IPS DF 4.7 (cell line): Measurements from ENCODE around the gene INPP5E.
A peak's percentile ranks its signal among the peaks of the same experiment; 100 is the strongest.

Source experiments
- DNase-seq: peaks from one replicate; pipeline ENCODE4 v3.0.0-alpha.2; 2013; ENCODE audit warnings: low spot score; ENCODE audit errors: extremely low read depth

The INPP5E gene, protein sequence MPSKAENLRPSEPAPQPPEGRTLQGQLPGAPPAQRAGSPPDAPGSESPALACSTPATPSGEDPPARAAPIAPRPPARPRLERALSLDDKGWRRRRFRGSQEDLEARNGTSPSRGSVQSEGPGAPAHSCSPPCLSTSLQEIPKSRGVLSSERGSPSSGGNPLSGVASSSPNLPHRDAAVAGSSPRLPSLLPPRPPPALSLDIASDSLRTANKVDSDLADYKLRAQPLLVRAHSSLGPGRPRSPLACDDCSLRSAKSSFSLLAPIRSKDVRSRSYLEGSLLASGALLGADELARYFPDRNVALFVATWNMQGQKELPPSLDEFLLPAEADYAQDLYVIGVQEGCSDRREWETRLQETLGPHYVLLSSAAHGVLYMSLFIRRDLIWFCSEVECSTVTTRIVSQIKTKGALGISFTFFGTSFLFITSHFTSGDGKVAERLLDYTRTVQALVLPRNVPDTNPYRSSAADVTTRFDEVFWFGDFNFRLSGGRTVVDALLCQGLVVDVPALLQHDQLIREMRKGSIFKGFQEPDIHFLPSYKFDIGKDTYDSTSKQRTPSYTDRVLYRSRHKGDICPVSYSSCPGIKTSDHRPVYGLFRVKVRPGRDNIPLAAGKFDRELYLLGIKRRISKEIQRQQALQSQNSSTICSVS

DNA sequence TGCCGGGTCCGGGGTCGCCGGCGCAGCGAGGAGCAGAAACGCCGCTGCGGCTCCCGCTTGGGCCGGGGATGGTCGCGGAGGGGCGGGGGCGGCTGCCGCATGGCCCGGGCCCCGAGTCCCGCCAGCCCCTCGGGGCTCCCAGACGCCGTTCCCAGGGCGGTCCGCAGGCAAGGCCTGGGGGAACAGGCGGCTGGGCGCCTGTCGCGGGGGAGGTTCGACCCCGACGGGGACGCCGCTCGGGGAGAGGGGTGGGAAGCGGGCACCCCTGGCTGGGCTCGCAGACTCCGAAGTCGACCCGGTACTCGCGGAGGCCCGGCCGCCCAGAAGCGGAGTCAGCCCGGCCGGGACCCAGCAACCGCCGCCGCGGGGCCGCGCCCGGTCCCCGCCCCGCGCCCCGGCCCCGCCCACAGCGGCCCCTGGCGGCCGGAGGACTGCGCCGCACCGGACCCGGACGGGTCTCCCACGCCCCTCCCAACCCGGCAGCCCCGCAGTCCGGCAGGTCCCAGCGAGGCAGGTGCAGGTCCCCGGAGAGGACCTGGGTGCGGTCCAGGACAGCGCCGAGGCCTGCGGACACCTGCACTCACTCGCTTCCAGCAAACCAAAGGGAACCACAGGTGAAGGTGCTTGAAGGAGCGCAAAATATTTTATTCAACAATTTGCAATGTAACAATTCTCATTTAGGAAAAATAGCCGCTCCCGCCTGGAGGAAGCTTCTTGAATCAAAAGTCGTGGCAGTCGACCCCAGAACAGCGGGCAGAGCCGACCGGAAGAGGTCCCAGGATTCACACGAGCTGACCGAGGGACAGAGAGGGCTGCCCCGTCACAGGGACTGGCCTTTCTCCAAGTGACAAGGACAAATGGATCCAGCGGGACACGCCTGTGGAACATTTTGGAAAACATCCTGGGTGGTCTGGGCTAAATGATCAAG, at the start of gene INPP5E:
Gene INPP5E (minus strand): TSS at position 365 of the 928 bp plus-strand sequence. CDS start 426 bp downstream, outside the sequence.
- DNase-seq: no peak

DNA sequence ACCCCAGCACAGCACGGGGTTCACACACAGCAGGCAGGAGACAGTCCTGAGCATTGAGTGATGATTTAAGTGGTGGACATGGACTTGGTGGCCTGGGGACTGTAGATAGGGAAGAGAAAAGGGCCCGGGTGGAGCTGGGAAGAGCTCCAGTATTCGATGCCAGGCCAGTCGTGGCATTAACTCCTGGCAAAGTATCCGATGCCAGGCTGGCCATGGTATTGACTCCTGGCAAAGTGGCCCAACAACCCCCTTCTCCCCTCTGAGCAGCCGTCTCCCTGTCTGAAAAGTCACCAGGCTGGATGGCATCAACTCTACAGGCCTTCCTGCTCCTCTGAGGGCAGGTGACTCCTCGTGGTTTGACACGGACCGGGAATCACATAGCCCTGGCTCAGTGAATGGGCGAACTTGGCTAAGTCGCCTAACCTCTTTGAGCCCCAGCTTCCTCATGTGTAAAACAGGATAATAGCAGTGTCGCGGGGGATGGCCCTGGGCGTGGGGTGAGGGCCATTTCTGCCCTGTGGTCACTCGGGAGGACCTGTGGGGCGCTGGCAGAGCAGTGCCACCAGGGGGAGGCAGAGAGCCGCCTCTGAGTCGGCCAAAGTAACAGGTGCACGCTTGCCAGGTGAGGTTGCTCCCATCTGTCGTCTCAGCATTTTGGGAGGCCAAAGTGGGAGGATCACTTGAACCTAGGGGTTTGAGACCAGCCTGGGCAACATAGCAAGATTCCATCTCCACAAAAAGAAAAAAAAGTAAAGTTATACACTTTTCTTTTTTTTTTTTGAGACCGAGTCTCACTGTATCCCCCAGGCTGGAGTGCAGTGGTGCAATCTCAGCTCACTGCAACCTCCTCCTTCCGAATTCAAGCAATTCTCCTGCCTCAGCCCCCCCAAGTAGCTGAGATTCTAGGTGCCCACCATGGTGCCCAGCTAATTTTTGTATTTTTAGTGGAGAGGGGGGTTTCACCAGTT, 48.9 kb upstream of the INPP5E start:
- peak; percentile 14 for DNase-seq

DNA sequence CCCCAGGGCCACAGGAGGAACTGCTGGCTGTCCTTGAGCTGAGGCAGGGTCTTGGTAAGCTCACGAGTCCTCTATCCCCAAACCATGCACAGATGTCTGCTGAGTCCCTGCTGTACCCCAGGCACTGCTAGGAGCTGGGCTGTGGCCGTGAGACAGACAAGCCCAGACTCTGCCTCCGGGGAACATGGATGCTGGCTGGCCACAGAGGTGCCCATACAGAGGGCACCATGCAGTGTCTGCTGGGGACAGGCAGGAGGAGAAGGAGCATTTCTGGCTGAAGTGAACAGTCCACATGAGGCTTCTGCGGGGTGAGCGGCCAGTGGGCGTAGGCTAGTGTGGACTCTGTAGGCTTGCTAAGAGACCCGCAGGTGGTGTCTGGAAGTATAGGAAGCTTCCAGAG, 48.0 kb upstream of the INPP5E start:
- no peak for DNase-seq

DNA sequence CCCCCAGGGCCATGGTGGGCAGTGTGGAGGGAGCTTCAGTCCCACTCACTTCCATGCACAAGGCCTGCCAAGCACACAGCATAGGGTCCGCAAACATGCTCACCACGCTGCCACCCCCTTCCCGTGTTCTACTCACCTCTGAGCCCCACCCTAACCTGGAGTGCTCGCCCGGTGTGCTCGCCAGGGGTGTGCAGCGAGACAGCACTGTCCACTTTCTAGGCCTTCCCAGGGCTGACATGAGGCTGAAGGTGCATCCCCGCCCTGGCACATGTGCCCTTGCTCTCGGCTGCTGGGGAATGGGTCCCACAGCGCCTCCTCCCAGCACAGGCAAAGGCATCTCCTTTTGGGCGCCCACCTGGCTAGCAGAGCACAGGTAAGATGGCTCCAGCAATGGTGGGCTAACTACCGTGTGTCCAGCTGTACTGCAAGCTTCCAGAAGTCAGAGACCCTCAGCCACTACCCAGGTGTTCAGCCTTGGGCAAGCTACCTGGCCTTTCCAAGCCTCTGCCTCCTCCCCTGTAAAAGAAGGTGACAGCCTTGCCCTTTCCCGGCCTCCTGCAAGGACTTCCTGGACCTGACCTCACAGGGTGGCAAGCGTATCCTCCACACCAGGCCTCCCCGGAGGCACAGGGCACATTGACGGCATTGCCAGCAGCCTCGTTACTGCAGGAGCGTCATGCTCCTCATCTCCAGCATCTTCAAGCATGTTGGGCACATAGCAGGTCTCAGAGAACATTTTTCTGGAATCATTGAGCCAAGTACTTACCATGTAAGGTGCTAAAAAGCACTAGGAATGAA, 47.4 kb upstream of the INPP5E start:
- no peak for DNase-seq

DNA sequence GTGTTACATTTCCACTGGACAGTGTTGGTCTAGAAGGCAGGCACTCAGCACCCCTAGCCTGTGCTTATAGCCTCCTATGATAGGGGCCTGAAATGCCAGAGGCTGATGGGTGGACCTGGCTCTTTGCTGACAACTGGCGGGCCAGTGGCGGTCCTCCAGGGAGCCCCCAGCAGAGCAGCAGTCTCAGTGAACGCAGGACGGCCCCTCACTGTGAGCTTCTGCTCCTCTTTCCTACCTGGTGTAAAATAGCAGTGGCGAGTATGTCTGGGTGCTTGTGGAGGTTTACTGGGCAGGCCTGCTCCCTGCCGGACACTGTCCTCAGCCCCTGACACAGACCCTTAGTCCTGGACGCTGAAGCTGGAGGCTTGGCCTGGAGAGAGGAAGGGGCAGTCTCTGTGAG, 46.5 kb upstream of the INPP5E start:
- no peak for DNase-seq

DNA sequence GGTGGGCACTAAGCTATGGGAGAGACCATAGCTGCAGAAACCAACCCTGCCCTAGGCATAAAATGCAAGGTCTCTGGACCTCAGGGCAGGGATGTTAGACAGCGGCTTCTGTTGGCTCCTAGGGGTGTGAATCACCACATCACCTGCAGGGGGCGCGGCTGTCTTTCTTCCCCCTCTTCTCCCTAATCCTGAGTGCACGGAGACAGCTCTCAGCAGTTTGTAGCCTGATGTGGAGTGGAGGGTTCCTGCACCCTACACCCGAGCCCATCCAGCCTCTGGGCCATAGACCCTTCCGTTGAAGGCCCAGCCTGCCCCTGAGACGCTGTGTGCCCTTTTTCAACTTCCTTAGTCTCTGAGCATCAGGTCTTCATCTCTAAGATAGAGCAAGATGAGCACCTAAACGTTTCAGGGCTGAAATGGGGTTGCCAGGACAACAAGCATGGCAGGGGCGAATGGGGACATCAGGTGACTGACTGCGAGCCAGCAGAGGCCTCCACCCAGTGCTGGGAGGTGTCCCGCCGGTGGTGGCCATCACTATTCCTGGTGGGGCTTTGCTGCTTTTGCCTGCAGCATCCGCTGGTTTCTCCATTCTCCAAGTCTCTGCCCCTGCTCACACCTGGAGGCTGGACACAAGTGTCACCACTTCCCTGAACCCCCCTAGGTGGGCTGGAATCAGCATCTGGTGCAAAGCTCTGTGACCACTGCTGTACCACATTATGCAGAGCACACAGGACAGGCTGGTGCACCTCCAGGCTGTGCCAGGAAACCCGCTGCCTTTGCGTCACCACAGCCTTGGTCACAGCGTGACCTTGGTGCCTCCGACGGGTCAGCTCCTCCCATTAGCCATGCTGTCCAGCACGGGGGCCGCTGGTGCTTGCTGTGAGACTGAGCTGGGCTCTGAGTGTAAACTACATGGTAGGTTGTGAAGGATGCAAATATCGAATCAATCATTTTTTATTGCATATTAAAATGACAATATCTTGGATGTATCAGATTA, 45.7 kb upstream of the INPP5E start:
- peak; percentile 36 for DNase-seq

DNA sequence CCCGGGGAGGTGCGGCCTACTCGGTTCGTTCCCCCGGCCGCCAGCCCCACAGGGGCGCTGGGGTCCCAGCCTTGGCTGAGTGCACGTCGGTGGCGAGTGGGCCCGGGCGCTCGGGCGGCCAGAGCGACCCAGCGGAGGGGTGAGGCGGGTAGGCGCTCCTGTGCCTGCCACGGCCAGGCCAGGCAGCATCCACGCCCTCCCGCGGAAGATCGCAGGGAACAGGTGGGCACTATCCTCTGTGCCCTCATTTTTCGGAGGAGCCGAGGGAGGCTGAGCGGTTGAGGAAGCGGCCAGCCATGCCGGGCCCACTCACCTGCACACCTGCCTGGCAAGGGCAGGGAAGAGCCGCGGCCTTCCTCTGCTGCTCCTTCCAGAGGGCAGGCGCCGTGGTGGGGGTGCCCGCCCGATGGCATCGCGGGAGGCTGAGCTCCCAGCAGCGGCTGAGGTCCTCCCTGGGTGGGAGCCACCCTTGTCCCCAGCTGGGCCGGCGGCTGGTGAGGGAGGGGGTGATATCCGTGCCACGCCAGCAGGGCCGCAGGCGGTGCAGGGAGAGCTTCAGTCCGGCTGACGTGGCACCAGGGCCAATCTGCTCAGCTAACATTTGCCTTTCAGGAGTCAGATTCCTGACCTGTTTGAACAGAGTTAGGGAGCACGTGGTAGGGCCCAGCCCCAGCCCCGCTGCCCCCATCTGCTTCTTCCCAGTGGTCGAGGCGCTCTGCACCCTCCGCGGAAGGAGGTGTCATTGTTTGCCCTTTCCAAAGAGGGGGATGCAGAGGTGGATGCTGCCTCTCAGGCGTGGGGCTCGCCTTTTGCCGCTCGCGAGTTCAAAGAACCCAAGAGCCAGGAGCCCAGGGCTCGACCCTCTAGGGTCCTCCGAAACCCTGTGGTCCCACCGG, 44.8 kb upstream of the INPP5E start:
- DNase-seq: no peak

DNA sequence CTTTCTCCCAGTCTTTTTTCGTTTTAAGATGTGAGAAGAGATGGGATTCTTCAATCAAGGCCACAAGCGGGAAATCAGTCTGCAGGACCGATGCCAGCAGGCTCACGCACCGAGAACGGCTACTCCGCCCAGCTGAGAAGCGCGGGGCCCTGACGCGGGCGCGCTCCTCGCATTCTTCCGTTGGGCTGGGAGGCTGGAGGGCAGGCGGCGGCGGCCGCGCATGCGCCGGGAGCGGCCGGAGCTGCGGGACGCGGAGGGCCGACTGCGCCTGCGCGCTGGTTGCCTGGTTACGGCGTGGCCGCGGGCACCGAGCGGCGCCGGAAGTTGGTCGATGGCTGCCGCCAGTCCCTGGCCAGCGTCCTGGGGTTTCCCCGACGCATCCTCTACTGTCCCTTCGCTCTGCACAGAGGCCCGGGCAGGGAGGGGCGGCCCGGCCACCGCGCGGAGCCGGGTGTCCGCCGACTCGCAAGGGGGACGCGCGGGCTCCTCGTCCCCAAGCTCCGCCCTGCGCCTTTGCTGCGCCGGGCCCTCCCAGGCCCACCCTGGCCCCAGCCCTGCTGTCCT, 44.0 kb upstream of the INPP5E start:
- DNase-seq: peak; percentile 30

DNA sequence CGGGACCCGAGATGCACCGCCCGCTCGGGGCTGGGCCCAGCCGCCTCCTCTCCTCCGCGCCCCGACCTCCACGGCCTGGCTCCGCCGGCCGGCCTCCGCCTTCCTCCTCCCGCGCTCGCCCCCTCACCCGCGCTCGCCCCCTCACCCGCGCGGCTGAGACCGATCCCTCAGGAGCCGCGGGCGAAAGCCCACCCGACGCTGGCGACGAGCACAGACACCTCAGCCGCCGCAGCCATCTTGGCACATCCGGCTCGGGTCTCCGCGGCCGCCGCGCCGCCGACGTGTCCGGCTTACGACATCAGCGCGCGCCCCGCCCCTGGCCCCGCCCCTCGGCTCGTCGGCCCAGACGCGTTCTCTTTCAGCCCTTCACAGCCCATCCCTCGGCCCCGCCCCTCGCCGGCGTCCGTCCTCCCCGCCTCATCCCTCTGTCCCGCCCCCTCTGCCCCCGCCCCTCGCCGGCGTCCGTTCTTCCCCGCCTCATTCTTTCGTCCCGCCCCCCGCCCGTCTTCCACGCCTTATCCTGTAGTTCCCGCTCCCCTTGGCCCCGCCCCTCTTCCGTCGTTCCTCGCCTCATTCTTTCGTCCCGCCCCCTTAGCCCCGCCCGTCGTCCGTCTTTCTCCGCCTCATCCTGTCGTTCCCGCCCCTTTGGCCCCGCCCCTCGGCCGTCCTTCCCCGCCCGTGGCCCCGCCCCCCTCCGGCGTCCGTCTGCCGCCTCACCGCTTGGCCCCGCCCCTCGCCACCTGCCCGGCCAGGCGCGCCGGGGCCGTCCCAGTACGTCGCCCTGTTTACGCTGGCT, 43.3 kb upstream of the INPP5E start, which contains the start of gene SEC16A:
Gene SEC16A (minus strand): TSS at position 248 of the 796 bp plus-strand sequence. CDS start 5,425 bp downstream, outside the sequence.
- DNase-seq: peak; percentile 33

DNA sequence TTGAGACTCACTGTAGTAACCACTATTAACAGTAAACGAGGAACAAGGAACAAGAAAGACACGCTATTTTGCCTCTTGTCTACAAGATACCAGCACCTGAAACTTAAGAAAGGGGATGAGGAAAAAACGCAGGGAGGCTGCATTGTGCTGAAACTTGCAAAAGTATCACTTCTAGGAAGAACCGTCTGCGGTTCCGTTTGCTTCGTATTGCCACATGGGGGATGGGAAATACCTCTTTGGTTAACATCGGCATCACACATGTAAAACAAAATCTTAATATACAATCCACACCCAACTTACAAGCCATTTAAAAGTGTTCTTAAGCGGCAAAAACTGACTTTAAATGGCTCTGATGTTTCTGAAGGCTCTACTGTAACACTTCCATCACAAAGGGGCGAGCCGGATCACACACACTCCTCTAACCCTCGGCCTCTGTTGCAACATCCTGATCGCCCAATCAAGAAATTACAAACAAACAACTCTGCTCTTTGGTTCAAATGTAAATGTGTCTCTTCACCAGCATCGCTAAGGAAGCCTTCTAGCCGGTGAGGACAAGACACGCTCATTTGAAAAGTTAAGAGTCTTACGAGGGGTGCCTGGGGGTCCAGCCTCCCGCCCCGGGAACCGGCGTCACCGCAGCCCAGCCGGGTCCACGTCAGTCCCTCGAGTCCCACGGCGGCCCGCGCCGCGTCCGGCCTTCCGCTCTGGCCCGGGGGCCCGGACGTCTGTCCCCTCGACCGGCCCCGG, 42.6 kb upstream of the INPP5E start:
- no peak for DNase-seq

DNA sequence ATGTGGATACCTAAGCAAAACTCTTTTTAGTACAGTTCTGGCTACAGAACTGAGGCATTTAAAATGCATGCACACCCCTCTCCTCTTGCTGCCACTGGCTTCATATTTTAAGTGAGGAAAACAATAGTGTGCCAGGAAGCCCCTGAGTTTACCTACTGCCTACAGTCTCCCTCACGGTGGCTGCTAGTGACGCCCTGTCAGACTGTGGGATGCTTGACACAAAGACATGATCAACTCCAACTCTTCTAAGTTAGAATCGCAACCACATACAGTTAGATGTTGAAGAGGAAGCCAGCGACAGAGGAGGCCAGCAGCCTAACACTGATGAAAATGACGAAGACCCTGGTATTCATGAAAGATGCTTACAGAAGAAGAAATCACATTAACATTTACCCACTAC, 41.9 kb upstream of the INPP5E start:
- DNase-seq: no peak

DNA sequence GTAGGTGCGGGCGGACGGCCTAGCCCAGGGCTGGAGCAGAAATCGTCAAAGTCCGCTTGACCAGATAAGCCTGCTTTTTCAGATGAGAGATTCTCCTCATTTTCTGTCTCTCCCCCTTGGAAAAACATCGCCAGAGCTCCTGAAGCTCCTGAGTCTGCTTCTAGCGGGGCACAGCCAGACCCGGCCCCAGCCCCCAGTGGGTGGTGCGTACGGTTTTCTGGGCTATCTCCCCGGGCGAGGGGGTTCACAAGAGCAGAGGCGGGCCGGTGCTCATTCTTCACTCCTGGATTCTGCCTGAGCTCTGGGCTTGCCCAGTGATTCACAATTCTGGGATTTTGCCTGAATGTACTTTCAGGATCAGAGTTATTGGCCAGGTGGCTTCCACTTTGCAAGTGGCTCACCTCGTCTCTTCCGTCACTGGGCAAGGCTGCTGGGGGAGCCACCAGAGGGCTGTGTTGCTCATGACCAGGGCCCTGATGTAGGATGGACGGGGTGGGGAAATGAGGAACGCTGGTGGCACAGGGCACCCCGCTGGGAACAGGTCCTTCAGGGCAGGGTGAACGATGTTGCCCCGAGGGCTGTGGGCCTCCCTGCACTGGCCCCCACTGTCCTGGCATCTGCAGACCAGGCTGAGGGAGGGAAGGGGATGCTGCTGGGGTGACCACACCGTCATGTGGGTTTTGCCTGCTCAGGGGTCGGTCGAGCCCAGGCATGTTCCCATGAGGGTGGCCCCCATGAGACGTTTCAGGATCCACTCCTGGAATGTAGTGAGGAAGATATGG, 36.9 kb upstream of the INPP5E start:
- DNase-seq: no peak

DNA sequence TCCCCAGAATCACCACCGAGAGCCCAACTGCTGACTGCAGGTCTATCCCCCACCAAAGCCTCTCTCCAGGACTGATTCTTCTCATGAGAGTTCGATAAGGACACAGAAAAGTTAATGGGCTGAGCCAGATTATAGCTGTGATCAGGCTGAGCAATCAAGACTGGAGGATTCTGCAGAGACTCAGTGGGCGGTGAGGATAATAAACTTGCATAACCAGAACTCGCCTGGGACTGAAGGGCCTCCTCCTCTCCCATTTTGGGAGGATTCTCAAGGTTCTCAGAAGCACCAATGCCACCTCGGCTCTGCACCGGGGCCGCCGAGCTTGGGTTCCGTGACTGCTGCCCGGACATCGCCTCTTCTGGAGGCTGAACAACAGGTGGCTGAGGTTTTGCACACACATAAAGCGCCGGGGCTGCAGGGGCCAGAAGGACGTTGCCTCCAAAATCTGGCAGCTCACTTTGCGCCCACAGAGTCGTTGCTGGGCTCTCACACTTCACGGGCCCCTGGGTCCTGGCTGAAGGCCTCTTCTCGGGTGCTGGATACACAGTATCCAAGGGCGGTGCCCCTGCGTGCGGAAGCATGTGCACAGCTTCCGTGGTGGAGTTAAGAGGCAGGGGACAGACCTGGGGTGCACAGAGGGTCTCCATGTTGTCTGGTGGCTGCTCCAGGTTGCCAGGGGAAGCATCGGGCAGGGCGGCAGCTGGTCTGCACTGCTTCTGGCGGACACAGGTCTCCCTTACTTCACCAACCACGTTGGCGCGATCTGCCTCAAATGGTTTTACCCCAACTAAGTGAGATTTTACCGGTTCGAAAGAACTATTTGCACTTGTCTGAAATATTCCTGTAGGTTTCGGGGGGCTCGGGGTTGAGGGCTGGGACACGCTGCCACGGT, 35.6 kb upstream of the INPP5E start:
- no peak for DNase-seq
